CD4-positive, alpha-beta T cell treated with Interleukin-4 for 4 hours (primary cell): Measurements from ENCODE around the gene DYDC1.
"Not testable (repeated sequence)": the region's sequence is repeated elsewhere in the genome, so short reads cannot be mapped to it uniquely, and the experiment has no call there.

Experiments
- DNase-seq: peaks from one replicate; pipeline ENCODE4 v3.0.0-alpha.2; 2020

Gene DYDC1

DNA sequence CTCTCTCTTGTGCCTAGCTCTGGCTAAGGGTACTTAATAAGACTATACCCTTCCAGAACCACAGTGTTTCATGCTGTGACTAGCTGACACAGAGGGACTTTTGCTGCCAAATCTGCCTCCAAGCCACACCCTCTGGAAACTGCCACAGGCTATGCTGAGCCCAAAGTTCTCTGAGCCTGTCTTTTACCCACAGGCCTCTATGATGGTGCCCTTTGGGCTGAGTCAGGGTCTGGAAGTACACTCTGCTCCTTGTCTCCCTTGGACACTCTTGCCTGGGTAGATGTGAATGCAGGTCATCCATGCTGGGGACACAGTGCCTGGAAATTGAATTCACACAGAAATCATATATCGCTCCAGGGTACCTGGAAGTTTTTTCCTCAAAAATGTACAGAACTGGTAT lies 22.6 kb downstream of the DYDC1 start:
- no peak for DNase-seq

DNA sequence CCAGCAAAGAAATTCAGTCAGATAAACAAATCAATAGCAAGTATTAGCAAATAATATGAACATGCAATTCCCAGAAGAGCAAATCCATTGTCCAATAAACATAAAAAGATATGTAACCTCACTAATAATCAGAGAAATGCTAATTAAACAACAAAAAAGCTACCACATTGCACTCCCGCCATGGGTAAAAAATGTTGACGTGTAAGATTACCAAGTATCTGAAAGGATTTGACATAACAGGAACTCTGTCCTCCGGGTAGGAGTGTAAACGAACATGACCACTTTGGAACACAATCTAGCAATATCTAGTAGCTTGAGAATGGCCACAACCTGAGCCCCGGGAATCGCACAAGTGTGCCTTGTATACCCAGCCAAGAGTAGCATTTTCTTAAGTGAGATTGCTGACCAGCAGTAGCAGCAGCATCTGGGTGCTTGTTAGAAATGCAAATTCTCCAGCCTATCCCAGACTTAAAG lies 31.6 kb downstream of the DYDC1 start:
- DNase-seq: no peak

DNA sequence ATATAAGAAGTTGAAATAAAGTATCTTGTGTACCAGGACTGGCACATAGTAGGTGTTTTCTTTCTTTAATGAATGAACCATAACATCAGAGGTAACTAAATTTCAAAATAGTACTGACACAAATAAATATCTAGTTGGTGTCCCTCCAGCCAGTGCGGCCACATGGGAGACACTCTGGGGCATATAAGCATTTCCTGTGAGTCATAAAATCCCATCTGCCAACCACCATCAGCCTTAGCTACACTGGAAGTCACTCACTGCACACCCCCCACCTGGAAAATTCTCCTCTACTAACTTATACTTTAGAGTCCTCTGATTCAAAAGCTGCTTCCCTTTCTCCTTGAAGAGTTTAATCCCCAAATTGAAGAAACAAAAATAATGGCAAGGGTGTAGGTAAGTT lies 32.5 kb downstream of the DYDC1 start:
- DNase-seq: no peak

DNA sequence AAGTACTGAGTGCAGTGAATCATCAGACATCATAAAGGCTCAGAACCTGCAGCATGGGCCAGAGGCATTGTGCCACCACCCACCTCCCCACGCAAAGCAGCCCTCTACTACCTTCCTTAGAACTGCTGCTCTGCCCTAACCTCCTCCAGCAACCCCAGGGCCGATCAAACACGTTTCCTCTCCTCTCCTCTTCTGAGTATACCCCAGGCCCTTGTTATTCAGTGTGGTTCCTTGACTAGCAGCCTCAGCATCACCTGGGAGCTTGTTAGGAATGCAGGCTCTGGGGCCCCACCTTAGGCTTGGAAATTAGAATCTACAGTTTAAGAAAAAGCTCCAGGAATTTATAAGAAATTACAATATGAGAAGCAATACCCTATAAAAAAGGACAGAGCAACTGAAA lies 33.2 kb downstream of the DYDC1 start:
- DNase-seq: no peak

DNA sequence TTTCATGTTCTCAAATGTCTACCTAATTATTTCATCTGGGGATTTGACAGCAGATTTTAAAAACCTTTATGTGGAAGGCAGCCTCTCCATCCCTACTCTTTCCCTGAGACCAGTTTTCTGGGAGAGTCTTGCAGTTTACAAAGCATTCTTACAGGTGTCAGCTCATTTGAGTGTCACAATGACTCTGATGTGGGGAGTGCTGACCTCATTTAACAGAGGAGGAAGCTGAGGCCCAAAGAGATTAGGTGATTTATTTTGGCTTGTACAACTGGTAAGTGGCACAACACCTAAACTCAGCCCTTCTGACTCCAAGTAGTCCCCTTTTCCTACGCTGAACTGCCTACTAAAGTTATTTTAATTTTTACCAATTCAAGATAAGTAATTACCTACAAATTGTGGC lies 33.8 kb downstream of the DYDC1 start:
- no peak for DNase-seq

DNA sequence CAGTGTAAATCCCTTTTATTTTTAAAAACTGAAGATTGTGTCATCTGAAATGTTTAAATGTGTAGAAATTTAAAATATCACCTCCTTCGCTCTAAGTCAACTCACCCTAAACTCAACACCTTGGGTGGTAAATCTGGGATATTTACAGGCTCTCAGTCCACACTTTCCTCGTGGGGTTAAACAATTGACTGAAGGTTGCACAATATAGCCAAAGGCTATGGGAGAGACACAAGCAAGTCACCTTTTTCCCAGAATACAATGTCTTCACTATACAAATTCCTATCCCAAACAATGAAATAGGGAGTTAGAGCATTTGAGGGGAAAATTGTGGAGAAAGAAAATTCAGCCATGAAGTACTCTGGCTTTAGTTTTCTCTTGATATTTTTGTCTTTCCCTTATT lies 34.4 kb downstream of the DYDC1 start:
- no peak for DNase-seq

DNA sequence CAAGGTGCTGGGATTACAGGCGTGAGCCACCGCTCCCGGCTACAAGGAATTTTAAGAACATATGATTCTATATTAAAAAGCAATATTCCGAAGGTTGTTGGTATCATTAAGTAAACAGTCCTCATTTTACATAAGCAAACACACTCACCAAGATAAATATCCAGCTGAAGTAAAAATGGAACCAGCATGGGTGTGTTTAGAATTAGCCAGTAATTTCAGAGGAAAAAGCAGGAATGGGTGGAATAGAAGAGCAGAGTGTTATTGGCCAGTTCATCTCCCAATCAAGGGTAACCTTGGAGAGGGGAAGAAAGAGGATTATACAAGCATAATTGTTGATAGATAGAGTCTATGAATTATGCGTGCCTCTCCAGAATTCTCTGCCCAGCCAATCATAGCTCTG lies 35.4 kb downstream of the DYDC1 start:
- DNase-seq: no peak

DNA sequence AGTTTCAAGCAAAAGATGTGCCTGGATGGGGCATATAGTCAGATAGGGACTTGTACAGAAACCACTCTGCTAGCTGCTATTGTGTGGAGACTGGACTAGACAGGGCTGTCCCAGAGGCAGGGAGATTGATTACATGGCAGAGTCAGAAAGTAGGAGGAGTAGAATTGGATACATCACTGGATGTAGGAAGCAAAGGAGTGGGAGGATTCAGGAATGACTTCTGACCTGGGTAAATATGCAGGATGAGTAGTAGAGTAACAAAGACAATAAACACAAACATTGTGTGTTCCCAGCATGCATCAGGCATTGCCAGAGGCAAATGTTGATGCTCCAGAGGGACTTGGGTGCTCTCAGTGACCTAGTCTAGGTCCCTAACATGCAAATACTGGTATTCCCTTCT lies 36.2 kb downstream of the DYDC1 start:
- no peak for DNase-seq

DNA sequence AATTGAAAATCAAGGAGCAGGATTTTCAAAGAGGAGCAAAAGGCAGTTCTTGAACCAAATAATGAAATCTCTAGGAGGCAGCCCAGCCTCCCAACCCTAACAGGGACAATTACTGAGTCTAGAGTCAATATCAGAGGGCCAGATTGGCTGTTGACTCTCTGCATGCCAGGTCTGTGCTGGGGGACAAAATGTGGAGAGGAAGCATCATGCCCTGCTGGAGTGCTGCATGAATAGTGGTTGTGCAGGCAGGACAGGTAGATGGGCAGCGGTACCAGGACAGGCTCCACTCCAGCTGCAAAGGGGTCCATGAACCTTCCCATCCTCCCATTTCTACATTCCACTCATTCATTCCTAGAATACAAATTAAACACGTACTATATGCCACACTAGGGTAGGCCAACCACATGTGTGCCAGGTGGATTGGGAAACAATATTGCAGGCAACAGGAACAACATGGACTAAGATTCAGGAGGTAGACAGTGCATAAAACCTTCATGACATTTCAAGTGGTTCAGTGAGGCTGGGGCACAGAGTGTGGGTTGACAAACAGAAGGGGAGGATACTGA lies 36.7 kb downstream of the DYDC1 start:
- no peak for DNase-seq

DNA sequence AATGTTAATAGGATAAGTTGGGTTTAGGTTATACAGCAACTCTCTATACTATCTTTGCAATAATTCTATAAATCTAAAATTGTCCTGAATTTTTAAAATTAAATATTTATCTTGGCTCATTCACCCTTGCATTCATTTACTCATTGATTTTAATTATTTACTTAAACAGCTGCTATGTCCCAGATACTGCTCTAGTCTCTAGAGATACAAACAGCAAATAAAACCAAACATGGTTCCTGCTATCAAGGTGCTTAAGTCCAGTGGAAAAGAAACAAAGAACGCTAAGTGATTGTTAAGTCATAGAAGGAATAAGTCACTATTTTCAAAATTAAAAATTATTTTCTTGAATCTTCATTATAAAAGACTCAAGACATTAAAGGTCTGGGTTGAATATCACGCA lies 37.2 kb downstream of the DYDC1 start:
- DNase-seq: no peak

DNA sequence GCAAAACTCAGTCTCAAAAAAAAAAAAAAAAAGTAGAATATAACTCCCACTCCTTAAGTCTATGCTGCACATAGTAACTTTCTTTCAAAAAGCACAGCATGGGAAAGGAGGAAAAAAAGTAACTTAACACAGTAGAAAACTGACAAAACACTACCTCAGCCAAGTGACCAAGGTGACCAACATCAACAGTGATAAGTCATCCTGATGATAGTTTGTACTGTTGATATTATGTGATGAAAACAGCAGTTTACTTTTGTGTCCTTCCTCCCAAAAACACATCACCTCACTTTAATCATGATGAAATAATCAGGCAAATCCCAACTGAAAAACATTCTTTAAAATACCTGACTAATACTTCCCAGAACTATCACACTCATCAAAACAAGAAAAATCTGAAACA lies 37.8 kb downstream of the DYDC1 start:
- DNase-seq: no peak

DNA sequence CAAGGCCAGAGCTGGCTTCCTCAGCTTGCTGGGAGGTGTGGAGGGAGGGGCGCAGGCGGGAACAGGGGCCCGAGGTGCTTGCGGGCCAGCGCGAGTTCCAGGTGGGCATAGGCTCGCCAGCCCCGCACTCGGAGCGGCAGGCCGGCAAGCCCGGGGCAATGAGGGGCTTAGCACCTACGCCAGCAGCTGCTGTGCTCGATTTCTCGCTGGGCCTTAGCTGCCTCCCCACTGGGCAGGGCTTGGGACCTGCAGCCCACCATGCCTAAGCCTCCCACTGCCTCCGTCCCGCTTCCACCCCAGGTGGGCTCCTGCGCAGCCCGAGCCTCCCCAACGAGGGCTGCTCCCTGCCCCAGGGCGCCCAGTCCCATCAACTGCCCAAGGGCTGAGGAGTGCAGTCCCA lies 41.2 kb downstream of the DYDC1 start:
- no peak for DNase-seq

DNA sequence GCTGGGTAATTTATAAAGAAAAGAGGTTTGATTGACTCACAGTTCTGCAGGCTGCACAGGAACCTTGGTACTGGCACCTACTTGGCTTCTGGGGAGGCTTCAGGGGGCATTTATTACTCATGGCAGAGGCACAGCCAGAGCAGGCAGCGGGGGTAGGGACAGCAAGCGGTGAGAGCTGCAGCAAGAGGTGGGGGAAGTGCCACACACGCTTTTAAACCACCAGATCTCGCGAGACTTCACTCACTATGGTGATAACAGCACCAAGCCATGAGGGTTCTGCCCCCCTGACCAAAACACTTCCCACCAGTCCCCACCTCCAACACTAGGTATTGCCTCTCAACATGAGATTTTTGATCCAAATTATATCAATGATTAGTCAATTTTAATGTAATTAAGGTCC lies 43.0 kb downstream of the DYDC1 start:
- DNase-seq: no peak

DNA sequence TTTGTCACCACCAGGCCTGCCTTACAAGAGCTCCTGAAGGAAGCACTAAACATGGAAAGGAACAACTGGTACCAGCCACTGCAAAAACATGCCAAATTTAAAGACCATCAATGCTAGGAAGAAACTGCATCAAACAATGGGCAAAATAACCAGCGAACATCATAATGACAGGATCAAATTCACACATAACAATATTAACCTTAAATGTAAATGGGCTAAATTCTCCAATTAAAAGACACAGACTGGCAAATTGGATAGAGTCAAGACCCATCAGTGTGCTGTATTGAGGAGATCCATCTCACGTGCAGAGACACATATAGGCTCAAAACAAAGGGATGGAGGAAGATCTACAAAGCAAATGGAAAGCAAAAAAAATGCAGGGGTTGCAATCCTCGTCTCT lies 50.6 kb downstream of the DYDC1 start:
- DNase-seq: not testable (repeated sequence)

DNA sequence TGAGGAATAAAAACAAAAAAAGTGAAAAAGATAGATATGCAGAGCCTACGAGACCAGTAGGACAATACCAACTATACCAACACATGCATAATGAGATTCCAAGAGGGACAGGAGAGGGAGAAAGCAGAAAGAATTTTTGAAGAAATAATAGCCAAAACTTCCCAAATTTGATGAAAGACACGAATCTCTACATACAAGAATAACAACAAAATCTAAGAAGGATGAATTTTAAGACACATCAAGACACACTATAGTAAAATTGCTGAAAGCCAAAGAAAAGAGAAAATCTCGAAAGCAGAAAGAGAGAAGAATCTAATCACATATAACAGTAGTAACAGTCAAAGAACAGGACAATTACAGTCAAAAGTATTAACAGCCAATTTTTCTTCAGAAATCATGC lies 59.6 kb downstream of the DYDC1 start:
- DNase-seq: no peak

DNA sequence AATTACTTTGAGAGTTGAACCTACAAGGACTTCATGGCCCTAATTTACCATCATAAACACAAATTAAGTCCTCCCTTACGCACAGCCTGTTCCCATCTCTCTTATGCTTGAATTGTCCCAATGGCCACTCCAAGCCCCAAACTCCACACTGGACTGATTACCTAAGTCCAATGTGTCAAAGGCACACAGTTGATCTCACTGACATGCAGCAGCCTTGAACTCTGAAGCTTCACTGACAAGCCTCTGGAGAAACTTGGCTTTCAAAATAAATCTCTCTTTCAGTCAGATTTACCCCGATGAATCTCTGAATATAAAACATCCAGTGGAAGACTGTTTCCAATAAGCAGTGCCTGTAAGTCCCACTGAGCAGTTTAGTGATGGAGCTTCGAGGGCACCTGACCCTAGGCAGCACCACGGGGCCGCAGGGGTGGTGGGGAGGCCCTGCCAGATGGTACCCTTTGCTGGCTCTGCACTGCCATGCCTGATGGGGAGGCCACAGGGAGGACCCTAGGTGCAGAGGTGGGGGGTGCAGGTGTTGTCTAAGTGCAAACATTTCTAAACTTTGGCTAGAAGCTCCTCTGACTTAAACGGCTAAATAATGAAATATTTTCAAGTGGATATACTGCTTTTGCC lies 63.8 kb downstream of the DYDC1 start:
- no peak for DNase-seq

DNA sequence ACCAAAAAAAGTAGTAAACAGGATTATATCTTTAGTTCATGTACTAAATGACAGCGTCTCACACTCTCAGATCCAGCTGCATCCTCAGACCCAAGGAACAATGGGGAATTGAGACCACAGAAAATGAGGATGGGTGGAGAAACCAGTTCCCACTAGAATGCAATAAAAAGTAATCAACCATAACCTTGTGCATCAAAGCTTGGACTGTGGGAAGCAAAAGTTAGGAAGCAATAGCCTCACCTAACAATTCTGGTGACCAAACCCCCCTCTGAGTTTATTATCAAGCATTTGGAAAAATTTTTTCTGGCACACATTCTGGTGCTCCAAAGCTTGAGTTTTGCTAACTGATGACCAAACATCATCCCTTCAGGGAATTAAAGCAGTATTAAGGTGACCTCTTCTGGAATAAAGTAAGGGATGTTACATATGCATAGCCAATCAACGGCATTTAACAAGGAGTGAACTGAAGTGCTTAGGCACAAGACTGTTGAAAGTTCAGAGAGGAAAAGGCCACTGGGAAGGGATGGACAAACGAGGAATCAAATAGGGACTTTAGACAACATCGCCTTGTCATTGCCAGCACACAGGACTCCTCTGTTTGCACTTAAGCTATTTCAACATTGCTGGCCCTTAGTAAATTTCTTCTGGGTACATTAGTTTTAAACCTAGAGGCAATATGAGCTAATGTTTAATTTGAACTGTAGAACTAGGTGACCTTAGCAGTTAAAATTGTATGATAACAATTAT lies 65.9 kb downstream of the DYDC1 start:
- no peak for DNase-seq

DNA sequence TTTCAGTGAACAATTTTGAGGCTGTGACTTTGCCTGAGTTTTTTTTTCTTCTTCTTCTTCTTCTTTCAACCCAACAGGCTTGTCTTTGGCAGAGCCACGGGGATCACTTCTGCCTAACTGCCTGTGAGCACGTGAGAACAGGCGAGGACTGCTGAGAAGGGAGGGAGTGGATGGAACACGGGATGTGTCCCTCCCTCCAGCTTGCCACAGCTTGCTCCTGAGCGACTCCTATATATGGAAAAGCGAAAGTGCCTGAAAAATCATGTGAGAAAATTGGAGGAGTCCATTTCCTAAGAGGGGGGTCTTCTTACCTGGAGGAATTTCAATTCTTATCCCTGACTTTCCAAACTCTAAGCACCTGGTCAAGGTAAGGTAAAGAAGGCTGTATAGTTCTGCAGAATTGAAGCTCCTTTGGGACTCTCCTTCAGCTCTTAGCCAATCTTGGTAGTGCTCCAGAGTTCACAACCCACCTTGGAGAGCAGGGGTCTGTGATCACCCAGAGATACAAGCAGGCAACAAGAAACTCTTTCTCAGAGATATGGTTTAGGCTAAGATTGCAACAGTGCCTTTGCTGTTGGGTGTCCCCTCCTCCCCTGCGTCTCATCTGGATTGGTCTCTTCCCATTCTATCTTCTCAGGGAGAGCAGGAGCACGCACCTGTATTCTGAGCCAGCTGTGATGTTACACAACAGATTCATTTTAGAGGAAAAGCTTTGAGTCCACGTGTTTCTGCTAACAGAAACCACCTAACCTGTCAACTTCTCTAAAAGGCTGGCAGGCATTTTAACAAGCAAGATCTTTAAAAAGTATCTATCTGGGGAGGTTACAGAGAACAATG lies 66.9 kb downstream of the DYDC1 start, which contains the start of gene MAT1A:
MAT1A (minus strand) TSS at position 208 of the 837 bp plus-strand sequence. CDS start 235 bp downstream, outside the sequence.
- DNase-seq: no peak

DNA sequence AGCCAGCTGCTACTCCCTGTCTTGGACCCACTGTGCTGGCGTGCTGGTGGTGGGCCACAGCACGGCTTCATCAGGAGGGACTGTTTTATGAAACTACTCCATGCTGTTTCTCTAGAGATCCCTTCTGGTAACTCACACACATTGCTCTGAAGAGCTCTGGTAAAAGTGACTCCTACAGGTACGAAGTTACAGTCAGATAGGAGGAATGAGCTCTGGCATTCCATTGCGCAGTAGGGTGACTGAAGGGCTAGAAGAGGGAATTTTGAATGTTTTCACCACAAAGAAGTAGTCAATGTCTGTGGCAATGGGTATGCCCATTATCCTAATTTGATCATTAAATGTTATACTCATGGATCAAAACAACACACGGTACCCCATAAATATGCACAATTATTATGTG lies 67.7 kb downstream of the DYDC1 start:
- no peak for DNase-seq
